ENCODE measurements around the gene CPEB4.

GRCh38 chr5:173895401-173896165, 7.4 kb downstream of the CPEB4 start:
- TF ChIP-seq CTCF (IDR thresholded peaks at IDR 0.05) (no peak), ZFX (IDR thresholded peaks at IDR 0.05; ENCODE audit: borderline replicate concordance) (no peak)
